K562 (cell line): ENCODE results near the gene LRRC26. TPM values are rescaled to one million over a fixed set of nuclear protein-coding genes. Genes with fewer than 3 reads are reported as not detected.

Source experiments
- ATAC-seq: fragments of 200-7000 bp; cut with Tn5 transposase; 3 replicates; pipeline ENCODE4 v1.9.1; 2020; ENCODE audit warnings: moderate library complexity
- BruUV-seq: library from RNA; stranded (reverse); fragments of 400-500 nt; replicated peaks from 2 replicates; lab custom pipeline; 2021; lab: Mats Ljungman, UMichigan
- CTCF ChIA-PET: fragments of 300-600 bp; formaldehyde crosslinking; extraction: SDS; loops from one replicate; lab custom pipeline; 2021; ENCODE audit warnings: low intra/inter-chr PET ratio; lab: Yijun Ruan, JAX
- POLR2A ChIA-PET: fragments of 300-600, 350-650 bp; sonication (Branson Sonifier 250); formaldehyde crosslinking; extraction: SDS; loops from one replicate; lab custom pipeline; 2021; ENCODE audit warnings: antibody characterized with exemption, inconsistent platforms; lab: Yijun Ruan, JAX
- DNase-seq, 4 experiments: peaks; one replicate each; pipeline versions ENCODE4 v3.0.0 to v3.0.0-alpha.2; 2011 to 2018; ENCODE audit warnings: low spot score in 3 of 4, mixed read lengths in 3 of 4; ENCODE audit errors: extremely low read depth in 1 of 4
- FAIRE-seq: peaks from 2 replicates; lab custom pipeline; 2011; peaks lifted over from hg19 to GRCh38; lab: Jason Lieb, UNC
- H2AFZ ChIP-seq: 2 replicates; pipeline ENCODE4 v1.6.0; 2011; ENCODE audit warnings: low read depth, low read length, control low read depth, inconsistent platforms
- H3K27ac ChIP-seq: fragments of 200-600 bp; 3 replicates; pipeline ENCODE4 v1.8.0; 2011; ENCODE audit warnings: low read depth, mild to moderate bottlenecking, control low read depth, inconsistent platforms, low read length, moderate library complexity, mixed read lengths; ENCODE audit errors: extremely low read depth
- H3K27me3 ChIP-seq, 2 experiments: fragments of 300-600 bp in 1 of 2; 2 replicates in 1 of 2; 3 replicates in 1 of 2; pipeline versions ENCODE4 v1.6.0 to v1.8.0; 2011; ENCODE audit warnings: inconsistent platforms in 2 of 2, low read length in 2 of 2, mild to moderate bottlenecking in 1 of 2, mixed read lengths in 1 of 2, moderate library complexity in 1 of 2; ENCODE audit not compliant: control insufficient read depth in 2 of 2, insufficient read depth in 2 of 2
- H3K36me3 ChIP-seq: fragments of 300-600 bp; 3 replicates; pipeline ENCODE4 v1.8.0; 2011; ENCODE audit warnings: mild to moderate bottlenecking, low read length, inconsistent platforms; ENCODE audit not compliant: control insufficient read depth, insufficient read depth
- H3K4me1 ChIP-seq, 2 experiments: fragments of 200-600 bp in 1 of 2; replicated peaks in 1 of 2; 2 replicates in 1 of 2; 3 replicates in 1 of 2; pipeline versions ENCODE4 v1.5.1 to v1.8.0; 2011; ENCODE audit warnings: inconsistent platforms in 2 of 2, low read length in 2 of 2, mild to moderate bottlenecking in 1 of 2, mixed read lengths in 1 of 2, moderate library complexity in 1 of 2; ENCODE audit not compliant: control insufficient read depth in 2 of 2, insufficient read depth in 2 of 2
- H3K4me2 ChIP-seq: 2 replicates; pipeline ENCODE4 v1.6.1; 2011; ENCODE audit warnings: low read length, control low read depth, inconsistent platforms, mixed read lengths; ENCODE audit not compliant: insufficient read depth
- H3K4me3 ChIP-seq: fragments of 200-600 bp; sonication (generic), shearing (Covaris generic); 2 replicates; pipeline ENCODE4 v1.5.1; 2016; ENCODE audit warnings: control low read depth, inconsistent platforms
- H3K79me2 ChIP-seq: fragments of 200-600 bp; 3 replicates; pipeline ENCODE4 v1.8.0; 2011; ENCODE audit warnings: low read length, inconsistent platforms; ENCODE audit not compliant: control insufficient read depth, insufficient read depth
- H3K9ac ChIP-seq, 2 experiments: 2 replicates each; pipeline versions ENCODE4 v1.6.0 to v1.6.1; 2011; ENCODE audit warnings: low read depth in 2 of 2, low read length in 2 of 2, control low read depth in 1 of 2, inconsistent platforms in 1 of 2, mild to moderate bottlenecking in 1 of 2, mixed read lengths in 1 of 2; ENCODE audit not compliant: insufficient read depth in 1 of 2
- H3K9me1 ChIP-seq: one replicate; pipeline ENCODE4 v1.6.0; 2011; ENCODE audit warnings: inconsistent platforms, mild to moderate bottlenecking, low read length, moderate library complexity; ENCODE audit not compliant: control insufficient read depth, insufficient read depth
- H3K9me3 ChIP-seq: replicated peaks from 2 replicates; pipeline ENCODE4 v1.5.1; 2011; ENCODE audit warnings: low read depth, low read length, inconsistent platforms; ENCODE audit not compliant: control insufficient read depth, insufficient read depth
- H4K20me1 ChIP-seq: replicated peaks from 2 replicates; pipeline ENCODE4 v1.6.1; 2011; ENCODE audit warnings: low read length, inconsistent platforms, mixed read lengths; ENCODE audit not compliant: control insufficient read depth, insufficient read depth
- MTA2 ChIP-seq: fragments of 450-650 bp; IDR thresholded peaks from 2 replicates; pipeline ENCODE4 v1.6.1; 2016; ENCODE audit warnings: low read depth
- POLR2G ChIP-seq: fragments of 200-400 bp; formaldehyde crosslinking; IDR thresholded peaks from 2 replicates; pipeline ENCODE4 v1.6.1; 2017; ENCODE audit warnings: low read depth, mild to moderate bottlenecking, antibody characterized with exemption, low read length, moderate library complexity
- RBFOX2 ChIP-seq: fragments of 200-400 bp; formaldehyde crosslinking; IDR thresholded peaks from 2 replicates; pipeline ENCODE4 v1.6.1; 2017; ENCODE audit warnings: low read depth, mild to moderate bottlenecking, low read length, moderate library complexity
- WGBS: fragments of 100-300 bp; shearing (Covaris generic); methylation state at CpG from one replicate; pipeline ENCODE4 v1.1.6; 2016; ENCODE audit warnings: low coverage, mixed read lengths; ENCODE audit not compliant: insufficient coverage; ENCODE audit errors: missing lambda C conversion rate; 5-methylcytosine and 5-hydroxymethylcytosine counted together
- in situ Hi-C: fragments of 300-500 bp; cut with MboI; formaldehyde crosslinking; loops from 4 replicates; pipeline ENCODE4 v1.15.0; 2018; ENCODE audit warnings: inconsistent platforms, mixed read lengths
- intact Hi-C: fragments of 100-400 bp; cut with micrococcal nuclease; formaldehyde crosslinking; loops from 2 replicates; pipeline ENCODE4 v1.14.2; 2022
- polyA plus RNA-seq, 8 experiments: library from polyadenylated mRNA; depleted of rRNA in 4 of 8; stranded (reverse) in 5 of 8; unstranded in 3 of 8; fragments of >200 nt; fragmentation: Nextera tagmentation in 2 of 8; fragmentation: Illumina TruSeq in 1 of 8; extraction: Ambion mirVana in 2 of 8; extraction: Trizol in 1 of 8; gene quantifications; 2 replicates each; pipeline versions ENCODE4 v1.2.1 to v1.2.3, GENCODE V29; 2011 to 2014; ENCODE audit warnings: inconsistent platforms in 1 of 8, missing spikeins in 1 of 8
- total RNA-seq, 7 experiments: library from RNA; depleted of rRNA in 6 of 7; stranded (reverse); fragments of >200 nt in 6 of 7; fragmentation: Illumina TruSeq in 2 of 7; extraction: Trizol in 2 of 7; gene quantifications; 2 replicates each; pipeline versions ENCODE4 v1.2.1 to v1.2.3, GENCODE V29; 2011 to 2021; ENCODE audit warnings: low replicate concordance in 1 of 7
- TF ChIP-seq, protein P1 (sequence below): fragments of 200-600 bp; sonication (generic); IDR thresholded peaks from one replicate; pipeline ENCODE4 v1.6.1; 2012; ENCODE audit warnings: mild to moderate bottlenecking, low read depth, low read length, inconsistent platforms

The LRRC26 gene
- total and polyA plus RNA-seq, 9 of the 15 experiments (the other 6 are each of a cell fraction or from before 2014, with no cell fraction given), result not detected

DNA sequence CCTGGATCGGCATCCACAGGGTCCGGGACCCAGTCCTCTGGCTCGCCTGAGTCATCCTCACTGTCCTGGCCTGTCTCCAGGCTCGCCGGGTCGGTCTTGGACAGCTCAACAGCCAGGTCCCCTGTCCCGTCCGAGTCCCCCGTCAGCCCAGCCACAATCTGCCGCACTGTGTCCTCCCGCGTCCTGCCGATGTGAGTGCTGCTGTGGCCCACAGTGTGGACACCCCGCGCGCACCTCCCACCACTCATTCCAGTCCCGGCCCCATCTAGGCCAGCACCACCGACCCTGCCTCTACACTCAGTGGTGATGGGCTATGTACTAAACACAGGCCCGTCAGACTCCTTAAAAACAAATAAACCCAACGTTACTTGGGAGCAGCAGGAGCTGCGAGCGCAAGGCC, 11.8 kb upstream of the LRRC26 start:
- 95% methylated on average over 22 of the region's 22 CpGs for WGBS
- ChIA-PET POLR2A (interaction anchor here (0.7 to 1.2 kb wide), 2 partner anchors 16 to 19 kb away, joined by 3 read pairs; no protein-coding TSS in a partner anchor), CTCF (no interaction called here)
- BruUV-seq, result no TSS peak
- Histone ChIP-seq H3K9ac (peak overlapping the region in 1 of 2 experiments; percentile 13; a peak in 1 of 4 replicates), H3K27me3 (no peaks in the 10 kb centered on the region), H3K9me3 (no peaks in the 10 kb centered on the region), H3K9me1 (no peaks in the 10 kb centered on the region), H3K36me3 (peaks cover 79% of the 10 kb centered on the region; the same call in 2 of the 3 replicates), H3K27ac (no peak overlapping the region), H4K20me1 (0 out of 2 replicates have a peak, but pooled peaks cover 4% of the 10 kb centered on the region), H3K4me2 (no peak overlapping the region), H3K79me2 (peaks cover 7% of the 10 kb centered on the region), H2AFZ (no peak overlapping the region), H3K4me1 (peaks cover 7 to 74% of the 10 kb centered on the region in 2 experiments; a peak in 4 of 5 replicates), H3K4me3 (no peak overlapping the region)
- TF ChIP-seq RBFOX2 (peak; percentile 42; the same call in 1 of the 2 replicates), MTA2 (no peak)
- intact Hi-C loops, result no loop called here
- no peak for DNase-seq
- ATAC-seq, result no peak
- FAIRE-seq, result no peak
- in situ Hi-C loops, result no loop called here

DNA sequence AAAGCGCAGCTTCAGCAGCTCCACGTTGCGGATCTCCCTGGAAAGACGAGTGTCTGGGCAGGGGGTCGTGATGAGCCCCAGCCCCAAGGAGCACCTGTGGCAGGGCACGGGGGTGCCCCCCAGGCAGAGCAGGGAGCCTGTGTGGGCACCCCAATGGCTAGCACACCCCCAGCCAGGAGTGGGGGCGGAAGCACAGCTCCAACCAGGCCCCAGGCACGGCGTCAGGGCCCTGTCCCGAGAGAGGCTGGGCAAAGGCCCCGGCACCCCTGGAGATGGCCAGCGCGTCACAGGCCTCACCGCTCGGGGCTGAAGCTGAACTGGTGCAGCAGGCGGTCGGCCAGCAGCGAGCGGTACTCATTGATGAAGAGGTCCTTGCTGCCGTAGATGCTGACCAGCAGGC, 10.6 kb upstream of the LRRC26 start:
- Histone ChIP-seq H3K4me2 (no peak overlapping the region), H3K4me1 (peaks cover 3 to 66% of the 10 kb centered on the region in 2 experiments; a peak in 3 of 5 replicates), H3K27ac (no peak overlapping the region), H2AFZ (no peak overlapping the region), H3K9me1 (no peaks in the 10 kb centered on the region), H3K27me3 (no peaks in the 10 kb centered on the region), H4K20me1 (0 out of 2 replicates have a peak, but pooled peaks cover 2% of the 10 kb centered on the region), H3K9me3 (no peaks in the 10 kb centered on the region), H3K4me3 (no peak overlapping the region), H3K36me3 (peaks cover 67% of the 10 kb centered on the region; the same call in 1 of the 3 replicates), H3K9ac (no peak overlapping the region; a peak in 1 of 4 replicates), H3K79me2 (no peaks in the 10 kb centered on the region)
- intact Hi-C loops, result no loop called here
- DNase-seq (no peak), ATAC-seq (no peak), FAIRE-seq (no peak)
- CTCF ChIA-PET, result no interaction called here
- POLR2A ChIA-PET, result interaction anchor here (0.6 to 1.2 kb wide), 4 partner anchors 9 to 21 kb away, joined by 3 to 4 read pairs (median 3); no protein-coding TSS in a partner anchor
- in situ Hi-C loops, result no loop called here
- WGBS, result 90% methylated on average over 15 of the region's 20 CpGs
- no TSS peak for BruUV-seq
- TF ChIP-seq, protein P1, sequence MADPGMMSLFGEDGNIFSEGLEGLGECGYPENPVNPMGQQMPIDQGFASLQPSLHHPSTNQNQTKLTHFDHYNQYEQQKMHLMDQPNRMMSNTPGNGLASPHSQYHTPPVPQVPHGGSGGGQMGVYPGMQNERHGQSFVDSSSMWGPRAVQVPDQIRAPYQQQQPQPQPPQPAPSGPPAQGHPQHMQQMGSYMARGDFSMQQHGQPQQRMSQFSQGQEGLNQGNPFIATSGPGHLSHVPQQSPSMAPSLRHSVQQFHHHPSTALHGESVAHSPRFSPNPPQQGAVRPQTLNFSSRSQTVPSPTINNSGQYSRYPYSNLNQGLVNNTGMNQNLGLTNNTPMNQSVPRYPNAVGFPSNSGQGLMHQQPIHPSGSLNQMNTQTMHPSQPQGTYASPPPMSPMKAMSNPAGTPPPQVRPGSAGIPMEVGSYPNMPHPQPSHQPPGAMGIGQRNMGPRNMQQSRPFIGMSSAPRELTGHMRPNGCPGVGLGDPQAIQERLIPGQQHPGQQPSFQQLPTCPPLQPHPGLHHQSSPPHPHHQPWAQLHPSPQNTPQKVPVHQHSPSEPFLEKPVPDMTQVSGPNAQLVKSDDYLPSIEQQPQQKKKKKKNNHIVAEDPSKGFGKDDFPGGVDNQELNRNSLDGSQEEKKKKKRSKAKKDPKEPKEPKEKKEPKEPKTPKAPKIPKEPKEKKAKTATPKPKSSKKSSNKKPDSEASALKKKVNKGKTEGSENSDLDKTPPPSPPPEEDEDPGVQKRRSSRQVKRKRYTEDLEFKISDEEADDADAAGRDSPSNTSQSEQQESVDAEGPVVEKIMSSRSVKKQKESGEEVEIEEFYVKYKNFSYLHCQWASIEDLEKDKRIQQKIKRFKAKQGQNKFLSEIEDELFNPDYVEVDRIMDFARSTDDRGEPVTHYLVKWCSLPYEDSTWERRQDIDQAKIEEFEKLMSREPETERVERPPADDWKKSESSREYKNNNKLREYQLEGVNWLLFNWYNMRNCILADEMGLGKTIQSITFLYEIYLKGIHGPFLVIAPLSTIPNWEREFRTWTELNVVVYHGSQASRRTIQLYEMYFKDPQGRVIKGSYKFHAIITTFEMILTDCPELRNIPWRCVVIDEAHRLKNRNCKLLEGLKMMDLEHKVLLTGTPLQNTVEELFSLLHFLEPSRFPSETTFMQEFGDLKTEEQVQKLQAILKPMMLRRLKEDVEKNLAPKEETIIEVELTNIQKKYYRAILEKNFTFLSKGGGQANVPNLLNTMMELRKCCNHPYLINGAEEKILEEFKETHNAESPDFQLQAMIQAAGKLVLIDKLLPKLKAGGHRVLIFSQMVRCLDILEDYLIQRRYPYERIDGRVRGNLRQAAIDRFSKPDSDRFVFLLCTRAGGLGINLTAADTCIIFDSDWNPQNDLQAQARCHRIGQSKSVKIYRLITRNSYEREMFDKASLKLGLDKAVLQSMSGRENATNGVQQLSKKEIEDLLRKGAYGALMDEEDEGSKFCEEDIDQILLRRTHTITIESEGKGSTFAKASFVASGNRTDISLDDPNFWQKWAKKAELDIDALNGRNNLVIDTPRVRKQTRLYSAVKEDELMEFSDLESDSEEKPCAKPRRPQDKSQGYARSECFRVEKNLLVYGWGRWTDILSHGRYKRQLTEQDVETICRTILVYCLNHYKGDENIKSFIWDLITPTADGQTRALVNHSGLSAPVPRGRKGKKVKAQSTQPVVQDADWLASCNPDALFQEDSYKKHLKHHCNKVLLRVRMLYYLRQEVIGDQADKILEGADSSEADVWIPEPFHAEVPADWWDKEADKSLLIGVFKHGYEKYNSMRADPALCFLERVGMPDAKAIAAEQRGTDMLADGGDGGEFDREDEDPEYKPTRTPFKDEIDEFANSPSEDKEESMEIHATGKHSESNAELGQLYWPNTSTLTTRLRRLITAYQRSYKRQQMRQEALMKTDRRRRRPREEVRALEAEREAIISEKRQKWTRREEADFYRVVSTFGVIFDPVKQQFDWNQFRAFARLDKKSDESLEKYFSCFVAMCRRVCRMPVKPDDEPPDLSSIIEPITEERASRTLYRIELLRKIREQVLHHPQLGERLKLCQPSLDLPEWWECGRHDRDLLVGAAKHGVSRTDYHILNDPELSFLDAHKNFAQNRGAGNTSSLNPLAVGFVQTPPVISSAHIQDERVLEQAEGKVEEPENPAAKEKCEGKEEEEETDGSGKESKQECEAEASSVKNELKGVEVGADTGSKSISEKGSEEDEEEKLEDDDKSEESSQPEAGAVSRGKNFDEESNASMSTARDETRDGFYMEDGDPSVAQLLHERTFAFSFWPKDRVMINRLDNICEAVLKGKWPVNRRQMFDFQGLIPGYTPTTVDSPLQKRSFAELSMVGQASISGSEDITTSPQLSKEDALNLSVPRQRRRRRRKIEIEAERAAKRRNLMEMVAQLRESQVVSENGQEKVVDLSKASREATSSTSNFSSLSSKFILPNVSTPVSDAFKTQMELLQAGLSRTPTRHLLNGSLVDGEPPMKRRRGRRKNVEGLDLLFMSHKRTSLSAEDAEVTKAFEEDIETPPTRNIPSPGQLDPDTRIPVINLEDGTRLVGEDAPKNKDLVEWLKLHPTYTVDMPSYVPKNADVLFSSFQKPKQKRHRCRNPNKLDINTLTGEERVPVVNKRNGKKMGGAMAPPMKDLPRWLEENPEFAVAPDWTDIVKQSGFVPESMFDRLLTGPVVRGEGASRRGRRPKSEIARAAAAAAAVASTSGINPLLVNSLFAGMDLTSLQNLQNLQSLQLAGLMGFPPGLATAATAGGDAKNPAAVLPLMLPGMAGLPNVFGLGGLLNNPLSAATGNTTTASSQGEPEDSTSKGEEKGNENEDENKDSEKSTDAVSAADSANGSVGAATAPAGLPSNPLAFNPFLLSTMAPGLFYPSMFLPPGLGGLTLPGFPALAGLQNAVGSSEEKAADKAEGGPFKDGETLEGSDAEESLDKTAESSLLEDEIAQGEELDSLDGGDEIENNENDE, result no peak
- peak; percentile 18 for TF ChIP-seq POLR2G
